Activated CD4-positive, alpha-beta T cell treated with anti-CD3 and anti-CD28 coated beads, Interleukin-2, amount 50 U/mL, for 1 hour (primary cell): ENCODE measurements around the gene UBE2J2.

ENCODE experiments used
- DNase-seq: peaks from one replicate; pipeline ENCODE4 v3.0.0-alpha.2; 2020

UBE2J2 gene

GRCh38 chr1:1279028-1279427 lies 5.4 kb upstream of the UBE2J2 start:
- DNase-seq = no peak

- no peak for DNase-seq
Observed at GRCh38 chr1:1278620-1279019, 5.0 kb upstream of the UBE2J2 start.

GRCh38 chr1:1275836-1276235 lies 2.2 kb upstream of the UBE2J2 start:
- no peak for DNase-seq

- DNase-seq = no peak
Observed at GRCh38 chr1:1274931-1275431, 1.3 kb upstream of the UBE2J2 start.

GRCh38 chr1:1274299-1274930 lies 761 bp upstream of the UBE2J2 start:
- no peak for DNase-seq

- DNase-seq = no peak
Observed at GRCh38 chr1:1273209-1273511, 494 bp downstream of the UBE2J2 start.

GRCh38 chr1:1272341-1273208 lies 1.1 kb downstream of the UBE2J2 start:
- DNase-seq = no peak

- DNase-seq = no peak
Observed at GRCh38 chr1:1270813-1271212, 2.8 kb downstream of the UBE2J2 start.

GRCh38 chr1:1268284-1268682 lies 5.4 kb downstream of the UBE2J2 start:
- no peak for DNase-seq

GRCh38 chr1:1267488-1268283 lies 6.0 kb downstream of the UBE2J2 start:
- no peak for DNase-seq

GRCh38 chr1:1264868-1265272 lies 8.8 kb downstream of the UBE2J2 start:
- no peak for DNase-seq

- no peak for DNase-seq
Observed at GRCh38 chr1:1264026-1264425, 9.6 kb downstream of the UBE2J2 start.

- DNase-seq = no peak
Observed at GRCh38 chr1:1262758-1263157, 10.9 kb downstream of the UBE2J2 start.

GRCh38 chr1:1262071-1262470 lies 11.6 kb downstream of the UBE2J2 start:
- DNase-seq = no peak

- no peak for DNase-seq
Observed at GRCh38 chr1:1260843-1261560, 12.7 kb downstream of the UBE2J2 start.

GRCh38 chr1:1259951-1260600 lies 13.6 kb downstream of the UBE2J2 start:
- DNase-seq = no peak

- DNase-seq = no peak
Observed at GRCh38 chr1:1259540-1259939, 14.1 kb downstream of the UBE2J2 start.

GRCh38 chr1:1259119-1259488 lies 14.6 kb downstream of the UBE2J2 start:
- DNase-seq = no peak

GRCh38 chr1:1256956-1257871 lies 16.4 kb downstream of the UBE2J2 start:
- no peak for DNase-seq

- no peak for DNase-seq
Observed at GRCh38 chr1:1255611-1256010, 18.0 kb downstream of the UBE2J2 start.

- no peak for DNase-seq
Observed at GRCh38 chr1:1255078-1255477, 18.6 kb downstream of the UBE2J2 start.

- DNase-seq = no peak
Observed at GRCh38 chr1:1254667-1254998, 19.0 kb downstream of the UBE2J2 start.
